Ecto neural progenitor cell (in vitro differentiated cells): ENCODE data around the gene COASY.
A peak's percentile ranks its signal among the peaks of the same experiment; 100 is the strongest.

Experiments used
- DNase-seq: peaks from one replicate; pipeline ENCODE4 v3.0.0-alpha.2; 2018; ENCODE audit warnings: low spot score

The COASY gene

GRCh38 chr17:42561897-42562387 lies at the start of gene COASY:
TSS of gene COASY (plus strand) at chr17:42562148. CDS start at chr17:42562623, 475 bp downstream.
- peak; percentile 97 for DNase-seq

GRCh38 chr17:42512246-42512645 lies 49.7 kb upstream of the COASY start:
- DNase-seq = no peak

GRCh38 chr17:42512733-42513251 lies 49.2 kb upstream of the COASY start:
- no peak for DNase-seq

GRCh38 chr17:42513686-42514085 lies 48.3 kb upstream of the COASY start:
- no peak for DNase-seq

- no peak for DNase-seq
Measured at GRCh38 chr17:42514279-42514678, 47.7 kb upstream of the COASY start.

GRCh38 chr17:42514867-42515266 lies 47.1 kb upstream of the COASY start:
- no peak for DNase-seq

GRCh38 chr17:42517516-42517915 lies 44.4 kb upstream of the COASY start:
- peak; percentile 90 for DNase-seq

- DNase-seq = no peak
Measured at GRCh38 chr17:42518046-42518754, 43.7 kb upstream of the COASY start.

- no peak for DNase-seq
Measured at GRCh38 chr17:42518755-42519545, 43.0 kb upstream of the COASY start.

GRCh38 chr17:42519546-42520491 lies 42.1 kb upstream of the COASY start:
- peak; percentile 90 for DNase-seq

- no peak for DNase-seq
Measured at GRCh38 chr17:42520540-42520951, 41.4 kb upstream of the COASY start.

- no peak for DNase-seq
Measured at GRCh38 chr17:42521036-42521435, 40.9 kb upstream of the COASY start.

- no peak for DNase-seq
Measured at GRCh38 chr17:42521666-42522262, 40.2 kb upstream of the COASY start.

- no peak for DNase-seq
Measured at GRCh38 chr17:42522263-42522790, 39.6 kb upstream of the COASY start.

GRCh38 chr17:42522798-42523278 lies 39.1 kb upstream of the COASY start:
- DNase-seq = no peak

GRCh38 chr17:42525221-42525620 lies 36.7 kb upstream of the COASY start:
- no peak for DNase-seq

- DNase-seq = no peak
Measured at GRCh38 chr17:42526031-42526444, 35.9 kb upstream of the COASY start.

- no peak for DNase-seq
Measured at GRCh38 chr17:42527932-42528331, 34.0 kb upstream of the COASY start.

- no peak for DNase-seq
Measured at GRCh38 chr17:42529061-42529460, 32.9 kb upstream of the COASY start.

- no peak for DNase-seq
Measured at GRCh38 chr17:42530952-42531454, 30.9 kb upstream of the COASY start.
